ENCODE measurements around the gene SEZ6. TPM values are rescaled to one million over a fixed set of nuclear protein-coding genes. Genes with fewer than 3 reads are reported as not detected.

SEZ6 gene
- total RNA-seq, 2 donors from 2014 or later = not detected

DNA sequence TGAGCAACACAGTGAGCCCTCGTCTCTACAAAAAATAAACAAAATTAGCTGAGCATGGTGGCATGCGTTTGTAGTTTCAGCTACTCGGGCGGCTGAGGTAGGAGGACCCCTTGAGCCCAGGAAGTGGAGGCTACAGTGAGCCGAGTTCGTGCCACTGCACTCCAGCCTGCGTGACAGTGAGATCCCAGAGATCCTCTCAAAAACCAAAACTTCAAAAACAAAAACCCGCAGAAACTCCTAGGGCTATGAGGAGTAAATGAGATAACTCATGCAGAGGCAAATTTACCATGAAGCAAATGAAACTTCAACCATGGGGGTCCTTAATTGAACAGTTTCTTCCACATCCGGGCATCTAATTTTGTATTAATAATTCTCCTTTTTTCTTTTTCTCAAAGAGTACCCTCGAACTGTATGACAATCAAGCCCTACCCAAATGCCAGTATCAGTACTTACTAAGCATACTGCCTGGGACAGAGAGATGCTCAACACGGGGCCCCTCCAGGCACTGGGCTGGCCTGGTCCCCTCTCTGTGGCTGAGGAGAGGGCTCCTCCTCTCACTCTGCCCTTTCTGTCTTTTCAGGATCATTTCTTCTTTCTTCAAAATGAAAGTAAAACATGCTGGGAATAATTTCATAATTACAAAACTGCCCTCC lies 36.3 kb upstream of the SEZ6 start:
- Mint-ChIP-seq H3K4me1 (no peaks in the 10 kb centered on the region), H3K36me3 (ENCODE audit: low read depth) (no peaks in the 10 kb centered on the region), H3K9me3 (no peaks in the 10 kb centered on the region), H3K27ac (no peak overlapping the region), H3K27me3 (peaks cover 9% of the 10 kb centered on the region), H3K4me3 (no peak overlapping the region)
- no peak for ATAC-seq (replicated peaks)

DNA sequence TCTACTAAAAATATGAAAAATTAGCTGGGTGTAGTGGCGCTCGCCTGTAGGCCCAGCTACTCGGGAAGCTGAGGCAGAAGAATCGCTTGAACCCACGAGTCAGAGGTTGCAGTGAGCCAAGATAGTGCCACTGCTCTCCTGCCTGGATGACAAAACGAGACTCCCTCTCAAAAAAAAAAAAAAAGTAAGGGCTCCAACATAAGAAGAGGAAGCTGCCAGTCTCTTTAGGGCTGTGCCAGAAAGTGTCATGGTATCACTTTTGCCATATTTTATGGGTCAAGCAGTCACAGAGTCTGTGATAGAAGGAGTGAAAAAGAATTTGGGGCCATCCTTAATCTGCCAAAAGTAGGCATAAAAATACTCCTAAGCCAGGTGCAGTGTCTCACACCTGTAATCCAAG lies 35.7 kb upstream of the SEZ6 start:
- Mint-ChIP-seq H3K27ac (no peak overlapping the region), H3K9me3 (no peaks in the 10 kb centered on the region), H3K36me3 (ENCODE audit: low read depth) (no peaks in the 10 kb centered on the region), H3K4me1 (no peaks in the 10 kb centered on the region), H3K27me3 (peaks cover 9% of the 10 kb centered on the region), H3K4me3 (no peak overlapping the region)
- no peak for ATAC-seq (replicated peaks)

GRCh38 chr17:29041091-29041490 lies 35.3 kb upstream of the SEZ6 start:
- H3K27me3 Mint-ChIP-seq = peaks cover 9% of the 10 kb centered on the region
- ATAC-seq (replicated peaks) = no peak
- H3K9me3 Mint-ChIP-seq = no peaks in the 10 kb centered on the region
- H3K36me3 Mint-ChIP-seq (ENCODE audit: low read depth) = no peaks in the 10 kb centered on the region
- H3K27ac Mint-ChIP-seq = no peak overlapping the region
- H3K4me1 Mint-ChIP-seq = no peaks in the 10 kb centered on the region
- no peak overlapping the region for H3K4me3 Mint-ChIP-seq

DNA sequence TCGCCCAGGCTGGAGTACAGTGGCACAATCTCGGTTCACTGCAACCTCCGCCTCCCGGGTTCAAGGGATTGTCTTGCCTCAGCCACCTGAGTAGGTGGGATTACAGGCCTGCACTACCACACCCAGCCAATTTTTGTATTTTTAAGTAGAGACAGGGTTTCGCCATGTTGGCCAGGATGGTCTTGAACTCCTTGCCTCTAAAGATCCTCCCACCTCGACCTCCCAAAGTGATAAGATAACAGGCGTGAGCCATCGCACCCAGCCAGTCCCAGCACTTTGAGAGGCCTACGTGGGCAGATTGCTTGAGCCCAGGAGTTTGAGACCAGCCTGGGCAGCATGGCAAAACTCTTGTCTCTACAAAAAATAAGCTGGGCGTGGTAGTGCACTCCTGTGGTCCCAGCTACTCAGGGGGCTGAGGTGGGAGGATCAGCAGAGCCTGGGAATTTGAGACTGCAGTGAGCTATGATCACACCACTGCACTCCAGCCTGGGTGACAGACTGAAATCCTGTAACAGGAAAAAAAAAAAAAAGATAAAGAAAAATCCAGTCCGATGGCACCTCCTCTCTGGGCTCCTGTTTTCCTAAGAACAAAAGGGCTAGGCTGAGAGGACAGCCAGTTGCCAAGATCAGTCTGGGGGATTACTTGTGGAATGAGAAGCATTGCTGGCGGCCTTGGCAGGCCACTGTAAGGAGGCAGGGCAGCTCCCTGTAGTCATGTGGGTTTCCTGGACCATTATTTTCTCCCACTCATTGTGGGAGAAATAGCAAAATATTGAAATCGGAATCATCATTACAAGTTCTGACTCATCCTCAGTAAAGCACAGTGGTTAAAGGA lies 34.1 kb upstream of the SEZ6 start:
- no peak for ATAC-seq (replicated peaks)
- Mint-ChIP-seq H3K9me3 (peaks cover 4% of the 10 kb centered on the region), H3K27ac (no peak overlapping the region), H3K4me1 (no peaks in the 10 kb centered on the region), H3K36me3 (ENCODE audit: low read depth) (no peaks in the 10 kb centered on the region), H3K4me3 (no peak overlapping the region), H3K27me3 (peaks cover 11% of the 10 kb centered on the region)

DNA sequence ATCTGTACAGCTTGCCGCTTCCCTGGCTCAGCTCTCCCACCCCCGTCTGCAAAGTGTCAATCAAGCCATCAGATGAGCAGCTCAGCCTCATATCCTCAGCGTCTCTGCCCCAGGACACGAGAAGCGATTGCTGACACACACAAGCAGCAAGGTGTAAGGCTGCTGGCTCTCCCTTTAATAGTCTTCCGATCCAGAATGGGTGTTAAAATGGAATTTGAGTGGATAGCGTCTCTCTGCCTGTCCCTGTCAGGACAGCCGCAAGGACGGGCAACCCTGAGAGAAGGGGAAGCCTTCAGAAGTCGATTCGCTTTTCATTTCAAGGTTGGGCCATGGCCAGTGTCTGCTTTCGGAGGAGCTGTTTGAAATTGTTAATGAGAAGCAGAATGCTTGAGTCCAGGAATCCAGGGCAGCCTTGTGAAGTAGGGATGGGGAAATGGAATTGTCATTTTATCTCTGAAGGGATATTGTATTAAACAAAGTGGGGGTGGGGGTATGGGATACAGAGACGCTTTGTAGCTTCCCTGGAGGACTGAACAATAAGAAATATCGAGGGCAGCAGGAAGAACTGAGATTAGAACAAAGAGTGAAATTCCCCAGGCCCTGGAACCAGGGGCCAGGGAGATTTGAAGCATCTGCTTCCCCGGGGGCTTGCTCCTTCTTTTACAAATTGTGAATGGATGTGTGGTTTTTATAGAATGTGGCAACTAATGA lies 32.4 kb upstream of the SEZ6 start:
- H3K4me3 Mint-ChIP-seq = no peak overlapping the region
- H3K36me3 Mint-ChIP-seq (ENCODE audit: low read depth) = no peaks in the 10 kb centered on the region
- no peak for ATAC-seq (replicated peaks)
- H3K9me3 Mint-ChIP-seq = peaks cover 10% of the 10 kb centered on the region
- no peak overlapping the region for H3K27ac Mint-ChIP-seq
- H3K27me3 Mint-ChIP-seq = peaks cover 23% of the 10 kb centered on the region
- H3K4me1 Mint-ChIP-seq = no peaks in the 10 kb centered on the region

- no peak for ATAC-seq (replicated peaks)
- peaks cover 10% of the 10 kb centered on the region for H3K9me3 Mint-ChIP-seq
- no peak overlapping the region for H3K27ac Mint-ChIP-seq
- no peak overlapping the region for H3K4me3 Mint-ChIP-seq
- no peaks in the 10 kb centered on the region for H3K36me3 Mint-ChIP-seq (ENCODE audit: low read depth)
- H3K27me3 Mint-ChIP-seq = peaks cover 26% of the 10 kb centered on the region
- H3K4me1 Mint-ChIP-seq = no peaks in the 10 kb centered on the region
Observed at GRCh38 chr17:29037739-29038084, 31.9 kb upstream of the SEZ6 start.

GRCh38 chr17:29036584-29036983 lies 30.8 kb upstream of the SEZ6 start:
- no peak overlapping the region for H3K4me3 Mint-ChIP-seq
- no peak overlapping the region for H3K27ac Mint-ChIP-seq

DNA sequence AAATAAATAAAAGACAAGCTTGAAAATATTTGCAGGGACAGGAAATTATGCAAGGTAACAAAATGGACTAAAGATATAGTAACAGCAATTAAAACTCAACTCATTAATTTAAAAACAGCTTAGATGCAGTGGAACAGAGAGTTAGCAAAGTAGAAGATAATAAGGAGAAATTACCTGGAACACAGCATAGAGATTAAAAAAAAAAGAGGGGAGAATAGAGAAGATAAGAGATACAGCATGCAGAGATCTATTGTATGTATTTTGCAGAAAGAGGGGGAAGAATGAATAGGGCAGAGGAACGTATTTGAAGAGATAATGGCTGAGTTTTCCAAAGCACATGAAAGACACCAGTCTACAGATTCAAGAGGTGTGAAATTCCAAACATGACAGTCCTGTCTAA lies 28.7 kb upstream of the SEZ6 start:
- ATAC-seq (replicated peaks) = no peak
- Mint-ChIP-seq H3K36me3 (ENCODE audit: low read depth) (no peaks in the 10 kb centered on the region), H3K27me3 (peaks cover 45% of the 10 kb centered on the region), H3K4me1 (no peaks in the 10 kb centered on the region), H3K27ac (no peak overlapping the region), H3K4me3 (no peak overlapping the region), H3K9me3 (peaks cover 10% of the 10 kb centered on the region)

More at GRCh38 chr17:29036584-29036983, 30.8 kb upstream of the SEZ6 start:
- ATAC-seq (replicated peaks) = no peak
- Mint-ChIP-seq H3K36me3 (ENCODE audit: low read depth) (no peaks in the 10 kb centered on the region), H3K9me3 (peaks cover 10% of the 10 kb centered on the region), H3K4me1 (no peaks in the 10 kb centered on the region), H3K27me3 (peaks cover 36% of the 10 kb centered on the region)

DNA sequence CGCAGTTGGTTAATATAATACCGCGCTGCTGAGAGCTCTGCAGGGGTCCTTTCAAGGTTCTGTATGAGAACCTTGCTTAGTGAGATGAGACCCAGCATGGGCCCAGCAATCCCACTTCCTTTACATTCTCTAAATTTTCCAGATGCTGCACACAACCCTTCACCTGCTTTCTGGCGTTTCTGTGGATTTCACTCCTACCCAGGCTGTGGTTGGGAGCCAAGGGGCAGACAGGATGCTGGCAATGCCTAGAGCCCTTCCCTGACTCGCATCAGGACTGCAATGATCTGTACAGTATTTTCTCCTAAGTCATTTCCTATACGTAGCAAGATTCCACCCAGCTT lies 27.0 kb upstream of the SEZ6 start:
- ATAC-seq (replicated peaks) = no peak
- Mint-ChIP-seq H3K9me3 (peaks cover 10% of the 10 kb centered on the region), H3K27ac (no peak overlapping the region), H3K36me3 (ENCODE audit: low read depth) (no peaks in the 10 kb centered on the region), H3K27me3 (peaks cover 51% of the 10 kb centered on the region), H3K4me3 (no peak overlapping the region), H3K4me1 (no peaks in the 10 kb centered on the region)

- H3K36me3 Mint-ChIP-seq (ENCODE audit: low read depth) = no peaks in the 10 kb centered on the region
- H3K4me1 Mint-ChIP-seq = no peaks in the 10 kb centered on the region
- peaks cover 54% of the 10 kb centered on the region for H3K27me3 Mint-ChIP-seq
- ATAC-seq (replicated peaks) = no peak
- no peak overlapping the region for H3K4me3 Mint-ChIP-seq
- no peak overlapping the region for H3K27ac Mint-ChIP-seq
- peaks cover 10% of the 10 kb centered on the region for H3K9me3 Mint-ChIP-seq
Observed at GRCh38 chr17:29032013-29032856, 26.4 kb upstream of the SEZ6 start.

DNA sequence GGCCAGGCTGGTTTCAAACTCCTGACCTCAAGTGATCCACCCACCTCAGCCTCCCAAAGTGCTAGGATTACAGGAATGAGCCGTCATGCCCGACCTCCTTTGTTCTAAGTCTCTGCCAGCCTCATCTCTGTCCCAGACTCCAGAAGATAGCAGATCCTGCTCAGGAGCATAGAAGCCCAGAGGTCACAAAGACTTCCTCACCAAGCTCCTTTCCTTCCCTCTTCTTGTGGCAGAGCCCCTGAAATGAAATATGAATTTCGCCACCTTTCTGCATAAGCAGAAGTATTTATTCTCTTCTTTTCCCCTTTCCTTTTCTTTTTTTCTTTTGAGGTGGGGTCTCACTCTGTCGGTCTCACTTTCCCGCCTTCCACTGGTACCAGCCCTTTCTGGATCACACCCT lies 25.7 kb upstream of the SEZ6 start:
- Mint-ChIP-seq H3K36me3 (ENCODE audit: low read depth) (no peaks in the 10 kb centered on the region), H3K27ac (no peak overlapping the region), H3K9me3 (peaks cover 10% of the 10 kb centered on the region), H3K27me3 (peaks cover 59% of the 10 kb centered on the region), H3K4me3 (no peak overlapping the region), H3K4me1 (no peaks in the 10 kb centered on the region)
- no peak for ATAC-seq (replicated peaks)

GRCh38 chr17:29024316-29024952 lies 18.6 kb upstream of the SEZ6 start:
- Mint-ChIP-seq H3K36me3 (ENCODE audit: low read depth) (no peaks in the 10 kb centered on the region), H3K9me3 (no peaks in the 10 kb centered on the region), H3K4me3 (no peak overlapping the region), H3K27me3 (peaks cover 42% of the 10 kb centered on the region), H3K4me1 (no peaks in the 10 kb centered on the region), H3K27ac (no peak overlapping the region)
- ATAC-seq (replicated peaks) = no peak

DNA sequence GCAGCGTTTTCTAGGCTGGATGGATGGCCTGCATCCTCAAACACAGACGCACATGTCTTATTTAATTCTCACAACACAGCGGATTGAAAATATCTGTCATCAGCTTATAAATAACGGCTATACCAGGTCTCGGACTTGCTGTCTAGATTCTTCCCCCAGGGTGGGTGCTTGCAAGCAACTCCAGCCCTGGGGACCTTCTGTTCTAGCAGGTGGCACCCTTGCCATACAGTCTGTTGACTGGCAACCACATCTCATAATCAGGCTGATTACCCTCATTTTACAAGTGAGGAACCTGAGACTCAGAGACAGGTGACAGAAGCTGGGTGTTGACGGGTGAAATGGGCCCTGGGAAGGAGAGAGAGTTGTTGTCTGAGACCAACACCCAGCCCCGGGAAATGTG lies 16.2 kb upstream of the SEZ6 start:
- H3K27me3 Mint-ChIP-seq = peaks cover 41% of the 10 kb centered on the region

GRCh38 chr17:29021226-29021625 lies 15.4 kb upstream of the SEZ6 start:
- no peak for ATAC-seq (replicated peaks)
- Mint-ChIP-seq H3K27me3 (peaks cover 38% of the 10 kb centered on the region), H3K36me3 (ENCODE audit: low read depth) (no peaks in the 10 kb centered on the region), H3K4me3 (no peak overlapping the region), H3K4me1 (no peaks in the 10 kb centered on the region), H3K9me3 (no peaks in the 10 kb centered on the region), H3K27ac (no peak overlapping the region)

More for the DNA sequence above, 16.2 kb upstream of the SEZ6 start:
- no peaks in the 10 kb centered on the region for H3K9me3 Mint-ChIP-seq
- H3K36me3 Mint-ChIP-seq (ENCODE audit: low read depth) = no peaks in the 10 kb centered on the region
- no peak for ATAC-seq (replicated peaks)
- no peak overlapping the region for H3K27ac Mint-ChIP-seq
- H3K4me1 Mint-ChIP-seq = no peaks in the 10 kb centered on the region
- no peak overlapping the region for H3K4me3 Mint-ChIP-seq
